Activated effector memory CD4-positive, alpha-beta T cell treated with Interleukin-2 at 50 U/mL for 16 hours (primary cell): ENCODE measurements around the gene ITIH4.

Experiments used
- DNase-seq: peaks from one replicate; pipeline ENCODE4 v3.0.0-alpha.2; 2020

ITIH4 gene

DNA sequence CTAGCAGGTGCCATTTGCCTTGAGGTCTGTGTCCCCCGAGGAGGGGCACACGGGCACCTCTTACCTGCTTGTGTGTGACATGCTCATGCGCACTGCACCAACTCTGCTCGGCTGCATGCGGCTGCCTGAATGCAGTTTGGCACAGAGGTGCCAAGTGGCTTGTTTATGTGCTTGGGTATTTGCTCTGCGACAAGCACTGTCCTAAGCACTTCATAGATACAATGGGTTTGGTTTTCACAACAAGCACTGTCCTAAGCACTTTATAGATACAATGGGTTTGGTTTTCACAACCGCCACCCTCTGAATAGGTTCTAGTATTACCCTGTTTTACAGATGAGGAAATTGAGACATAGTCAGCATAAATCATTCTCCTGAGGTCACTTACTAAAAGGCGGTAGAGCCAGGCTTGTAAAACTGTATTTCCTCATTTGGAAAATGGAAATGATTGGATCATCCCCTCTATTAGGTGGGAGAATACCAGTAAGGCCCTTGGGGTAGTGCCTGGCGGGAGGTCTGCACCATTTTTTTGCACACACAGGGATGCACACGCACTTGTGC is 487 bp downstream of the ITIH4 start:
- no peak for DNase-seq

DNA sequence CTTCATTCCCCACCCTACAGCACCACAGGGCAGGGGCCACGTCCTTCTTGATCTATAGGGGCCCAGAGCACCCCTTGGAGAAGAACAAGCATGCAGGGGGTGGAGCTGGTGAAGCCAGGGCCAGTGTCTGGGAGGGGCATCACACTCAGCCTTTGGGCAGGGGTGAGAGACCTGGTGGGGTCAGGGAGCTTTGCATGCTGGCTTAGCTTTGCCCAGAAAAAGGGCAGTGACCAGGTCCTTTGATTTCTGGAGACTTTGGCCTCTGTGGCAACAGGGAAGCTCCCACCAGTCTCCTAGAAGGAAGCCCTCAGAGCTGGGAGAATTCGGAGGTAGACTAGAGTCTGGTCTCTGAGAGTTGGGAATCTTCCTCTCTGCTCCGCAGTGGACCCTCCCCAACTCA is 990 bp downstream of the ITIH4 start:
- no peak for DNase-seq

- no peak for DNase-seq
Measured at GRCh38 chr3:52827866-52828376, 2.6 kb downstream of the ITIH4 start.

GRCh38 chr3:52827441-52827840 is 3.0 kb downstream of the ITIH4 start:
- no peak for DNase-seq

DNA sequence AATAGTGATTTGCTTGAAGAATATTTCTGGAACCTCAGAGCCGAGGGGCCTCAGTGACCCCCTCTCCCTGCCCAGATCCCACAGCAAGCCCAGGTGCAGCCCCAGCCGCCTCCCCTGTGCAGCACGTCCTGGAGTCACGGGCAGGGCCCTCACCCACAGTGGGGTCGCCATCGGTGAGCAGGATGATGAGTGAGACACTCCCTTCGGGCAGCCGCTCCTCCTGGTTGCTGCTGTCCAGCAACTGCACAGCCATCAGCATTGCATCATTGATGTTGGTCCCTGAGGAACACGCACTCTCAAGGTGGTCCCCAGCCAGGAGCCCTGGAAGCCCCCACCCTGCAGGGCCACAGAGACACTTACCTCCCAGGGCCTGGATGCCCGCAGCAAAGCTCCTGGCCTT is 6.4 kb downstream of the ITIH4 start:
- no peak for DNase-seq

DNA sequence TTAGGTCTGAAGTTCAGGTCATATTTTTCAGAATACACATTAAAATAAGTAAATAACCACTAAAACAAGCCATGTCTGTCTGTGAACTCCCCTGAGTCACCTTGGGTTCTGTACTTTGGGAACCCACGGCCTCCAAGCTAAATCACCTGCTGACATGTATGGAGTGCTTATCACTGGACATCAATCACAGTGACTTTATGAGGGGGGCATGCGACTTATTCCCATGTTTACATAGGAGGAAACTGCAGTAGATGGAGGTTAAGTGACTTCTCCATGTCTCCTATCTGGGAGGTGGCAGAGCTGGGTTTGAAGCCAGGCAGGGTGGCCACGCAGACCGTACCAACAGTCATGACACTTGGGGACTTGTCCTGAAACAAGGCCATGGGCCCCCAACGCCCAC is 8.1 kb downstream of the ITIH4 start:
- no peak for DNase-seq

DNA sequence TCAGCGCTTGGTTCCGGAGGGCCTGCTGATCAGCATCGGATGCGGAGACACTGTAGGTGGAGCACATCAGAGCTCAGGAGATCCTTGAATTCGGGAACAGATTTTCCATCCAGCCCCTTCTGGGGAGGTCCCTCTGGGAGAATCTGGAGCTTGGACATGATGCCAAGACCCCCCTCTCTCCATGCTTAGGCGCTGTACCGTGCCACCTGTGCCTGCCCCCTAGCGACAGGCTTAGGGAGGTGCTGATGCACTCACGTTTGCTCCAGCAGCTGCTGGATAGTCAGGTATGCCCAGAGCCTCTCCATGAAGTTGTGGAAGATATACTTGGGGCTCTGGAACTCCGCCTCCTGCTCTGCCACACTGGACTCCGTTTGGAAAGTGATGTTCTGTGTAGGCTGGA is 9.7 kb downstream of the ITIH4 start:
- no peak for DNase-seq

DNA sequence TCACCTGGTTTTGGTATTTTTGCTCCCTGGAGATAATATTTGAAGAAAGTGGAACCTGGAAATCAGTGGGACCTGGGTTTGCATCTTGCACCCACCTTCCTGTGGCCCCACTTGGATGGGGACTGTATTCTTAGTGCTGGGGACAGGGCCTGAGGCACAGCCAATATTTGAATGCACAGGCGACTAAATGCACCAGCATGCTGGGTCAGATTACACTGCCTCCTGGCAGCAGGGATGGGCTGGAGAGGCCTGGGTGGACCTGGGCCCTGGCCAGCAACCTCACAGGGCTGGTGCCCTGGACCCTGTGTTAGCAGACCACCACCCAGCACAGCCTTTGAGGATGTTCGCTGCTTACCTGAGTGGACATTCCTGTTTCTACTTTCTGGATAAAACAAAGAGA is 10.5 kb downstream of the ITIH4 start:
- no peak for DNase-seq

DNA sequence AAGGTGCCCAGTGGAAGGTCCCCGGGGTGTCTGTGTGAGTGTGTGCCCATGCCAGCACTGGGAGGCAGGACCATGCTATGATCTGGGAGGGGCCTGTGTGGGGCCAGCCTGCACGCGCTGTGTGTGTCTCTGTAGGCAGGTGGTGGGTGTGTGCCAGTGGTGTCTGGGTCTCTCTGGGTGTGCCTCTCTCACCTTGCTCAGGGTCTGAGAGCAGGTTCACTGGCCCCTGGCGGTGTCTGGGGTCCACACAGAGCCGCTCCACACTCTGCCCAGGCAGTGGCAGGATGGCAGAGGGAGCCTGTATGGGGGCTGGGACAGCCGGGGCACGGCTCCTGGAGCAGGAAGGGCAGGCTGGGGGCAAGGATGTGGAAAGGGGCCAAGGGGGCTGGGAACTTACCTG is 12.6 kb downstream of the ITIH4 start:
- DNase-seq, result no peak

DNA sequence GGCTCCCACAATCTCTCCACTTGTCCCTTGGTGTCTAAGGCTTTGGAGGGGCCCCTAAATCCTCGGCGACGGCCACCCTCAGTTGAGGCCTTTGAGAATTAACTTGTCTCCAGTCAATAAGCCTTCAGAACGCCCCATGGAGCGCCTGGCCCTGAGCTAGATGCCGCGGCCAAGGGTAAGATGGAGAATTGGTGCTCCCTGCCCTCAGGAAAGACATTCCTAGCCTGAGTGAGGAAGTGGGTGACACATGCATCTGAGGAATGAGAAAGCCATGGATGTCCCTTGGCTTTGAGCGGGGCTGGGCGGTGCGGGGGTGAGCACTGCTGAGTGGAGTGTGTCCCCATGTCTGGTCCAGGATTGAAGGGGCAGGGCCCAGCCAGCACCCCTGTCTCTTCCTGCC is 13.3 kb downstream of the ITIH4 start:
- DNase-seq, result no peak

DNA sequence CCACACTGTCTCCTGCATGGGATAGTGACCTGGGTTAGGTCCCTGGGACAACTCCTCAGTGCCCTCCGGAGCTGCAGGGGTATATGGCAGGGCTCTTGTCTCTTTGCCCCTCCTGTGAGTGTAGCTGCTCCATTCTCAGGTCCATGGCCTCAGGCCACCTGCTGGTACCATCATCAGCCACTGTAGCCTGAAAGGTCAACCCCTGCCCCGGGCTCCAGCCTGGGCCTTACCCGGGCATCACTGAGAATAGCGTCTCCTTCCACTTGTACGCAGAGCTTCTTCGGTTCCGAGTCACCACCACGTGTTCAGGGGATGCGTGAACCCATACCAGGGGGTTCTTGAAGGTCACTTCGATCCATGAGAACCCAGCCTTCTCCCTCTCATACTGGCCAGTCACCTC is 13.8 kb downstream of the ITIH4 start:
- no peak for DNase-seq

DNA sequence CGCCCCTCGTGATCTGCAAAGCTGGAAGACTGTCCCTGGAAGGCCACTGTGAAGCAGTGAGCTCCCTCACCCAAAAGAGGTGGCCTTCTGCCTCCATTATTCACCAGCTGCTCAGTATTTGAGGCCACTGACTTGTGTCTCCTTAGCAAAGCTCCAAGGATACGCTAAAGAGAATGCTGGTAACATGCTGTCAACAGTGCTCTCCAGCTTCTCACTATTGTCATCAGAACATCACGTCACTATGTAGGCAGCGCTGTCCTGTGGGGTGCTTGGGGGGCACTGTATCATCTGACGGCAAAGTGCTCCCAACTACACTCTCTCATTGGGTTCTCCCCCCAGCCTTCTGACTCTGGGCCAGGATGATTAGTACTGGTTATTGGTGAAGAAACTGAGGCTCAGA is 14.3 kb downstream of the ITIH4 start:
- no peak for DNase-seq

DNA sequence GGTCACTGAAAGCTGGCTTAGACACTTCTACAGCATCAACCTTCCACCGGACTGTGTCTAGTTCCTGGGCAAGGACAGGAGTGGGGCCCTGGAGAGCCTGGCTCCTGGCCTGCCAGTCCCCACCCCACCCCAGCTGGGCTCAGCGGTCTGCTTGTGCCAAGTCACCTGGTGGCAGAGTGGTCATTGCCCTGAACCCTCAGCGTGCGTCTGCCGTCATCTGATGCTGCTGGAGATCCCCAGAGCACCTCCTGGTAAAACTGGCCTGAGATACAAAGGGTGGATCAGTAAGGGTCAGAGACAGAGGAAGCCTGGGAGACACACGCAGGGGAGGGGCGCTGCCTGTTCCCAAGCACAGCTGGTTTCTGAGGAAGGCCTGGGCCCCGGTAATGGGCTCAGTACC is 16.7 kb downstream of the ITIH4 start:
- DNase-seq, result no peak

DNA sequence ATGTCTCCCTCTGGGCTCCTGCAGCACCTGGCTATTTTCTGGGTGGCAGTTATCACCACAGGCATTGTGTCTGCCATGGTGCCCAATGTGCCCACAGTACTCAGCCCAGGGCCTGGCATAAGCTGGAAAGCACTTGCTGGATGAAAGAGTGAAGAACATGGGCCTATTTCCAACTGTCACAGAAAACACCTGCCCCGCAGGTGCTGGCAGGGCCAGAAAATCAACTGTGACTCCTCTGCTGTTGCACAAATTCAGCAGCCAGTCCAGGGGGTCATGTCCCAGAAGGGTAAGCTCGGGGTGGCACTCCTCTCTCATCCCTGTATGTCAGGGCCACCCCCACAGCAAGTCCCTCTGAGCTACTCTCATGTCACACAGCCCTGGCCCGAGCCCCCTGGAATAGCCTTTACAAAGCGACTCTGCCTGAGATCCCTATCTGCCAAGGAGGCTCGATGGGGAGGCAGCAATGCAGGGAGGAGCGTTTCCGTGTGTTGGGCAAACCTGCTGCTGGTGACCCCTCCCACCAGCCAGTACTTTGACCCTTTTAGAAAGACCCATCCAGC is 18.9 kb downstream of the ITIH4 start:
- DNase-seq, result no peak

DNA sequence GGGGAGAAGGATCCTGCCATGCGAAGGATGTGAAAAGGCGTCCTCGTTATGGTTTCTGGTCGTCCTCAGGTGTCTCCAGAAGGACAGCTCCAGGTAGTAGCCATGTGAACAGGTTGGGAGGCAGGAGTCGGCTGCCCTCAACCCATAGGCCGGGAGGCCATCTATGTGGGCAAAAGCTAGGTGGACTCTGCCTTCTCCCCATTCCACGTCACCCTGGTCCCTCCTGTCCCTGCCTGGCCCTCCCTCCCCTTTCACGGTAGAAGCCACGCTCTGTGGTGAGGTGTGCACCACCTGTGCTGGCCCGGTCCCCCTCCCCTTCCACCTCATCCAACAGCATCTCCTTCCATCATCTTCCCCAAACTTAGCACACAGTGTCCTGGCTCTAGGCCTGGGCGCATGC is 19.5 kb downstream of the ITIH4 start:
- no peak for DNase-seq

- DNase-seq, result no peak
Measured at GRCh38 chr3:52809662-52810377, 20.7 kb downstream of the ITIH4 start.

DNA sequence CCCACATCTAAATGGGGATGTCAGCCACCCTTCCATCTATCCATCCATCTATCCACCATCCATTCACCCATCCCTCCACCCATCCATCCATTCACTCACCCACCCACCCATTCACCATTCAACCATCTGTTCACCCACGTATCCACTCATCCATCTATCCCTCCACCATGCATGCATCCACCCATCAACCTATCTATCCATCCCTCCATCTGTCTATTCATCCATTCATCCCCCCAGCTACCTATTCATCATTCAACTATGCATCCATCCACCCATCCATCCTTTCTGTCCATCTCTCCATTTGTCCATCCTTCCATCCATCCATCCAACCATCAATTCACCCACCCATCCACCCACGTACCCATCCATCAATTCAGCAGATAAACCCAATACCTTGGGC is 21.3 kb downstream of the ITIH4 start:
- no peak for DNase-seq

GRCh38 chr3:52805270-52806039 is 25.0 kb downstream of the ITIH4 start:
- no peak for DNase-seq

DNA sequence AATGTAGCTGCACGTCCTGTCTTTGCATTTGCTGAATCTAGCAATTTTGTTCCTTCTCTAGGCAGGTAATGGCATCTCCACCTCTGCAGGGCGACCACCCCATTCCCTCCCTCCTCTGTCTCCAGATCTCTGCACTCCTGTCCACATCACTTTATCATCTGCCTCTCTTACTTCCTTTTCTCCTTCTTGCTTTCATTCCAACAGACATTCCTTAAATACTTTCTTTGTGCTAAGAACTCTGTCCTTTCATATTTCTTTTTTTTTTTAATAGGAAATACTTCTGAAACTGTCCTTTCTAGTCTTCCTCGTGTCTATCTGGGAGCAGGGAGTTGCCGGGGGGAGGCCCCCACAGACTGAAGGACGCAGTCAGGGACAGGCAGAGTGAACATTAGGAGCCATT is 28.6 kb downstream of the ITIH4 start:
- no peak for DNase-seq

GRCh38 chr3:52800079-52800478 is 30.4 kb downstream of the ITIH4 start:
- DNase-seq, result no peak

GRCh38 chr3:52798978-52799476 is 31.4 kb downstream of the ITIH4 start:
- DNase-seq, result no peak

- no peak for DNase-seq
Measured at GRCh38 chr3:52798376-52798977, 32.0 kb downstream of the ITIH4 start.

DNA sequence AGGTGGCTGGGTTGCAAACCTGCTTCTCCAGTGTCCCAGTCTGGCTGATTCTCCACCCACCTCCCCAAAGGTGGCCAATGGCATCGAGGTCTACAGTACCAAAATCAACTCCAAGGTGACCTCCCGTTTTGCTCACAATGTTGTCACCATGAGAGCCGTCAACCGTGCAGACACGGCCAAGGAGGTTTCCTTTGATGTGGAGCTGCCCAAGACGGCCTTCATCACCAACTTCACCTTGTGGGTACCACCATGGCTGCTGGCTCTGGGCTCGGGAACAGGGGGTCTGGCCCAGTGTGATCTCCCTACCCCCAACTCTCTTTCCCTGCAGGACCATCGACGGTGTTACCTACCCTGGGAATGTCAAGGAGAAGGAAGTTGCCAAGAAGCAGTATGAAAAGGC is 34.1 kb downstream of the ITIH4 start:
- DNase-seq, result no peak
